ENCODE data around the gene XXYLT1. TPM values are rescaled to one million over a fixed set of nuclear protein-coding genes. Genes with fewer than 3 reads are reported as not detected.

The XXYLT1 gene
- total and polyA plus RNA-seq, 2 of the 4 experiments (the other 2 are of a cell fraction) = 14.7 to 18.1 TPM

DNA sequence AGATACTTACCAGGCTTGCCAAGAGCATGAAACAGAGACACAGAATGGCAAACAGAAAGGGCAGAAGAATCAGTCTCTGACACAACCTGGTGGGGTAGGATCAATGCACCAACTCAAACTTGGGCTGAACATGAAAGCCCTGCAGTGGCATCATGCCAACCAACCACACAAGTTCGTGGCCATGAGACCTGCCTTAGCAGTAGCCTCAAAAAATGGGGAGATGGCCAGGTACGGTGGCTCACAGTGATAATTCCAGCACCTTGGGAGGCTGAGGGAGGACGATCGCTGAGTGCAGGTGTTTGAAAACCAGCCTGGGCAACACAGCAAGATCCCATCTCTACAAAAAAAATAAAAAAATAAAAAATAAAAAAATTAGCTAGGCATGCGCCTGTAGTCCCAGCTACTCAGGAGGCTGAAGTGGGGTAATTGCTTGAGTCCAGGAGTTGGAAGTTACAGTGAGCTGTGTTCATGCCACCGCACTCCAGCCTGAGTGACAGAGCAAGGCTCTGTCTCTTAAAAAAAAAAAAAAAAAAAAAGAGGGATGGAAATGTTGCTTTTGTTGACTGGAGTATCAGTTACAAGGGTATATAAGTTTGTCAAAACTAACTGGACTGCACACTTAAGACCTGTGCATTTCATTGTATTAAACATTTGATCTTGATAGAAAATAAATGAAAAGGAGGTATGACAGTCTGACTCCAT, 93.4 kb downstream of the XXYLT1 start:
- CTCF ChIA-PET = interaction anchor here (0.9 kb wide), 1 partner anchor 506 kb away, joined by 3 read pairs; the partner anchor contains the start of gene LSG1
- 86% methylated on average over 1 of the region's 6 CpGs; no CpG with 5 or more reads in 1 of the 2 experiments for WGBS, 2 experiments (ENCODE audit: extremely low coverage in 2 of 2, insufficient read length in 1 of 2)
- Histone ChIP-seq H4K91ac (ENCODE audit: insufficient read depth, low read depth, low read length) (no peak overlapping the region), H3K27ac (ENCODE audit: insufficient read depth, low read length) (no peak overlapping the region), H3K27me3 (ENCODE audit: control insufficient read depth, insufficient read depth, low read length) (no peaks in the 10 kb centered on the region), H3K9ac (ENCODE audit: low read depth, low read length) (no peak overlapping the region), H3K4ac (ENCODE audit: low read depth, low read length) (no peak overlapping the region), H3K14ac (replicated peaks; ENCODE audit: low read depth, low read length) (no peak overlapping the region), H2BK5ac (ENCODE audit: low read depth, low read length, poor library complexity, severe bottlenecking) (no peak overlapping the region), H2BK20ac (ENCODE audit: low read depth, low read length) (no peak overlapping the region), H4K8ac (ENCODE audit: low read depth in 2 of 2, low read length in 2 of 2) (no peak overlapping the region), H3K23ac (ENCODE audit: low read depth, low read length) (no peak overlapping the region), H3K9me3 (ENCODE audit: control insufficient read depth, insufficient read depth, low read length) (0 out of 2 replicates have a peak, but pooled peaks cover 2% of the 10 kb centered on the region), H3K56ac (ENCODE audit: extremely low read depth, insufficient read depth, low read length) (no peak overlapping the region), H4K5ac (ENCODE audit: low read depth, low read length) (no peak overlapping the region), H3K4me2 (ENCODE audit: low read depth, low read length) (no peak overlapping the region), H2BK120ac (ENCODE audit: low read depth, low read length) (no peak overlapping the region), H3K79me1 (ENCODE audit: low read depth in 1 of 2, low read length in 2 of 2) (peaks cover 19 to 41% of the 10 kb centered on the region in 2 experiments; a peak in 3 of 4 replicates), H3K36me3 (ENCODE audit: control insufficient read depth, insufficient read depth, low read length) (peaks cover 6% of the 10 kb centered on the region; the same call in 1 of the 2 replicates), H2AK5ac (ENCODE audit: low read depth, low read length) (no peak overlapping the region; the same call in 1 of the 2 replicates), H4K20me1 (ENCODE audit: insufficient read depth, low read length) (no peaks in the 10 kb centered on the region), H3K9me1 (ENCODE audit: insufficient read depth, low read length) (peaks cover 13% of the 10 kb centered on the region), H3K4me1 (ENCODE audit: control insufficient read depth, insufficient read depth, low read length) (peaks cover 11% of the 10 kb centered on the region), H2AFZ (replicated peaks; ENCODE audit: low read length, poor library complexity) (no peak overlapping the region), H2BK15ac (ENCODE audit: low read depth, low read length) (no peak overlapping the region), H2AK9ac (replicated peaks; ENCODE audit: low read depth, low read length, poor library complexity) (no peak overlapping the region), H3K4me3 (ENCODE audit: insufficient read depth, low read depth, low read length) (no peak overlapping the region), H3K18ac (ENCODE audit: low read depth, low read length) (no peak overlapping the region)
- DNase-seq (no peak), ATAC-seq (ENCODE audit: low read depth) (no peak)
- TF ChIP-seq NFE2L2 (IDR thresholded peaks at IDR 0.05; ENCODE audit: low read depth, low read length) (no peak), MXI1 (IDR thresholded peaks at IDR 0.05; ENCODE audit: borderline replicate concordance, low read depth, low read length) (no peak), MAFK (IDR thresholded peaks at IDR 0.05; ENCODE audit: low read depth, low read length) (no peak), CEBPB (IDR thresholded peaks at IDR 0.05; ENCODE audit: low read depth, low read length) (no peak)
- TF ChIP-seq, protein P1, sequence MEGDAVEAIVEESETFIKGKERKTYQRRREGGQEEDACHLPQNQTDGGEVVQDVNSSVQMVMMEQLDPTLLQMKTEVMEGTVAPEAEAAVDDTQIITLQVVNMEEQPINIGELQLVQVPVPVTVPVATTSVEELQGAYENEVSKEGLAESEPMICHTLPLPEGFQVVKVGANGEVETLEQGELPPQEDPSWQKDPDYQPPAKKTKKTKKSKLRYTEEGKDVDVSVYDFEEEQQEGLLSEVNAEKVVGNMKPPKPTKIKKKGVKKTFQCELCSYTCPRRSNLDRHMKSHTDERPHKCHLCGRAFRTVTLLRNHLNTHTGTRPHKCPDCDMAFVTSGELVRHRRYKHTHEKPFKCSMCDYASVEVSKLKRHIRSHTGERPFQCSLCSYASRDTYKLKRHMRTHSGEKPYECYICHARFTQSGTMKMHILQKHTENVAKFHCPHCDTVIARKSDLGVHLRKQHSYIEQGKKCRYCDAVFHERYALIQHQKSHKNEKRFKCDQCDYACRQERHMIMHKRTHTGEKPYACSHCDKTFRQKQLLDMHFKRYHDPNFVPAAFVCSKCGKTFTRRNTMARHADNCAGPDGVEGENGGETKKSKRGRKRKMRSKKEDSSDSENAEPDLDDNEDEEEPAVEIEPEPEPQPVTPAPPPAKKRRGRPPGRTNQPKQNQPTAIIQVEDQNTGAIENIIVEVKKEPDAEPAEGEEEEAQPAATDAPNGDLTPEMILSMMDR (conservative IDR thresholded peaks at IDR 0.05; ENCODE audit: low read depth, low read length) = no peak
- POLR2A ChIA-PET (ENCODE audit: unreplicated experiment) = no interaction called here
- no TSS peak for BruUV-seq (replicated peaks)
- in situ Hi-C loops (cut with MboI; ENCODE audit: low sequenced_read_pairs) (no loop called here), intact Hi-C loops (cut with micrococcal nuclease) (no loop called here), dilution Hi-C loops (cut with HindIII; ENCODE audit: low sequenced_read_pairs, unreplicated experiment) (no loop called here)

All from IMR-90 (cell line).